ENCODE results near the gene MPPE1. TPM values are rescaled to one million over a fixed set of nuclear protein-coding genes. Genes with fewer than 3 reads are reported as not detected.

Gene MPPE1, protein sequence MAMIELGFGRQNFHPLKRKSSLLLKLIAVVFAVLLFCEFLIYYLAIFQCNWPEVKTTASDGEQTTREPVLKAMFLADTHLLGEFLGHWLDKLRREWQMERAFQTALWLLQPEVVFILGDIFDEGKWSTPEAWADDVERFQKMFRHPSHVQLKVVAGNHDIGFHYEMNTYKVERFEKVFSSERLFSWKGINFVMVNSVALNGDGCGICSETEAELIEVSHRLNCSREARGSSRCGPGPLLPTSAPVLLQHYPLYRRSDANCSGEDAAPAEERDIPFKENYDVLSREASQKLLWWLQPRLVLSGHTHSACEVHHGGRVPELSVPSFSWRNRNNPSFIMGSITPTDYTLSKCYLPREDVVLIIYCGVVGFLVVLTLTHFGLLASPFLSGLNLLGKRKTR
- total RNA-seq: 31.9 TPM

DNA sequence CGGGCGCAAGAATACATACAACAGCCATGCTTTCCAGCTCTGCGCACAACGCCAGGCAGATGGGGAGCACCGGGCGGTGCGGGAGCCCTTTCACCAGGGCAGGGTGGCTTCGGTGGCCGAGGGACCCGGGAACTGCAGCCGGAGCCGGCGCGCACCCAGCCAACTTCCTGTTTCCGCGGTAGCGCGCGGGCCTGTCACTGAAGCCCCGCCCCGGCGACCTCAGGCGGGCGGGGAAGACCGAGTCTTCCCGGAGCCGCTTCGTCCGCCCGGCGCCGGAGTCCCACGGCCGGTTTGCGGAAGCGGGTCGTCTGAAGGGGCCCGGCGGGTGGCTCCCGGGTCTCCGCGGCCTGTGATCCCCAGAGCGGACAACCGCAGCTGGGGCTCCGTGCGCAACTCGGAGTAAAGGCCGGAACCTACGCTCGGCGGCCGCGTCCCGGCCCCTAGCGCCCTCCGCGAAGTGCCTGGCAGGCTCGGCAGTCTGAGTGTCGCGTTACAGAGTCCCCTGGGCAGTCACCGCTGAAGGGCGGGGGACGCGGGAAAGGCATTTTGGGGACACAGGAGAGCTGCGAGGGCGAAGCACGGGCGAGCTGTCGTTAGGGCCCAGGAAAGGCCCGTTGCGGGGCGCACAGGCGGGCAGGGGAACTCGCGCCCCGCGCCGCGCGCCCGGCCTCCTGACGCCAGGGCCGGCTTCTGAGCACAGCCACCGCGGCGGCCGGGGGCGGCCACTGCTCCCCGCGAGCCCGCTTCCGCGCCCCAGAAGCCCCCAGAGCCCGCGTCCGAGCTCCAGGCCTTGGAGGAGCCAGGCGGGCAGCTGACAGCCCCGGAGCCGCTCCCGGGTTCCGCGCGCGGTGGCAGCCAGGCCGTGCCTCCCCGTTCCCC is at the start of gene MPPE1:
Gene MPPE1, minus strand, starts transcription at position 136 of the 879 bp plus-strand sequence. CDS start 11,053 bp downstream, outside the sequence.

DNA sequence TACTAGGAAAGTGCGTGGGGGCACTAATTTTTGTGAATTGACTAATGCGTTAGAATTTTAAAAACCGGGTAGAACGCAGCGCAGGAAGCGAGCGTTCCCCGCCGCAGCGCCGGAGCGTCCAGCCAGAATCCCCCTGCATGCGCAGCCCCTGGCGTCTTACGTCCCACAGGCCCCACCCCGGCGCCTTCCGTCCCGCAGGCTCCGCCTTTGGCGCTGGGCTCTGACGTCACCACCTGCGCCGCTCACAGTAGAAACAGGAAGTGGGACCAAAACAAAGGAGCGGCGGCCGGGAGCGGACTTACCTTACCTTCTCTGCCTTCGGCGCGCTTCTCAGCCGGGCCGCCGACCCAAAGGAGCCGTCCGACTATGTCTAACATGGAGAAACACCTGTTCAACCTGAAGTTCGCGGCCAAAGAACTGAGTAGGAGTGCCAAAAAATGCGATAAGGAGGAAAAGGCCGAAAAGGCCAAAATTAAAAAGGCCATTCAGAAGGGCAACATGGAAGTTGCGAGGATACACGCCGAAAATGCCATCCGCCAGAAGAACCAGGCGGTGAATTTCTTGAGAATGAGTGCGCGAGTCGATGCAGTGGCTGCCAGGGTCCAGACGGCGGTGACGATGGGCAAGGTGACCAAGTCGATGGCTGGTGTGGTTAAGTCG is 56.8 kb downstream of the MPPE1 start, which contains the start of gene CHMP1B:
Gene CHMP1B, plus strand, starts transcription at position 268 of the 660 bp plus-strand sequence. Its CDS starts 99 bp downstream, at position 367.

Other genes with a start within 250 kb of the MPPE1 start
- 59.8 TPM for gene GNAL, start 219.1 kb downstream of the MPPE1 start, total RNA-seq
- 54.5 TPM for gene CHMP1B, start 56.9 kb downstream of the MPPE1 start, total RNA-seq
- 2.8 TPM for gene IMPA2, start 73.2 kb upstream of the MPPE1 start, total RNA-seq
- 0.63 TPM for gene ANKRD62, start 185.5 kb upstream of the MPPE1 start, total RNA-seq